T-helper 9 cell (primary cell): ENCODE data around the gene PSTPIP1.

Experiments
- DNase-seq: peaks from one replicate; pipeline ENCODE4 v3.0.0-alpha.2; 2020

Gene PSTPIP1

DNA sequence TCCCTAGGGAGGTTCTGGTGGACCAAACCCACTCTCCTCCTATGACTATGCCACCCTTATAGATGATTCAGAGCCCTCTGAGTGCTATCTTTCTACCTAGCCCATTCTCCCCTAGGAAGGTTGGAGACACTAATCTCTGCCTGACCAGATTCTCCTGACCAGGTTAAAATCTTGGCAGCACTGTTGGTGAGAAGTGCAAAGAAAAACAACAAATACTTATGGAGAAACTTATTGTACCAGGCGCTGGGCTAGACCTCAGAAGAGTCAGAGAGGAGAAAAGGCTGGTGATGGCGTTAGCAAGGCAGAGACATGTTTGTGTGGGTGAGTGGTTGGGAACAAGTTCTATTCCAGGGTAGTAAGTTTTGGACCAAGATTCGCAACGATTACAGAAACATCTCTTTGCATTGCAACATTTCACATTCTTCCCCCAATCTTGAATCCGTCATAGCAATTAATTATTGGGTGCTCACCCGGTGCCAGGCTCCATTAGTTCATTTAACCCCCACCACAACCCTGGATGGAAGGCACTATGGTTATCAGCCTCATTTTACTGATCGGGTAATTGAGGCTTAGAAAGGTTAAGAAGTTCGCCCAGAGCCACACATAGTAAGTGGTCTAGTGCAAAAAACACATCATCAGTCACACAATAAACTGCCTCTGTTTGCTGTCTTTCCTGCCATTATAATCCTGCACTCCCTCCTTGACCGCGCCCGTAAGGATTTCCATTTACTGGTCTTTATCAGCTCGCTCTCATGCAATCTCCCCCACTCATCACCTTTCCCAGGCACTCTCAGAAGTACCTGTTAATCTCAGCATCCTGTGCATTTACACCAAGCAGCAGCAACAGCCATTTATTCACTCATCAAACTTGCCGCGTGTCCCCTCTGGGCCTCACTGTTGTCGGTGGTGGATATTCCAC, 76.6 kb downstream of the PSTPIP1 start:
- no peak for DNase-seq

DNA sequence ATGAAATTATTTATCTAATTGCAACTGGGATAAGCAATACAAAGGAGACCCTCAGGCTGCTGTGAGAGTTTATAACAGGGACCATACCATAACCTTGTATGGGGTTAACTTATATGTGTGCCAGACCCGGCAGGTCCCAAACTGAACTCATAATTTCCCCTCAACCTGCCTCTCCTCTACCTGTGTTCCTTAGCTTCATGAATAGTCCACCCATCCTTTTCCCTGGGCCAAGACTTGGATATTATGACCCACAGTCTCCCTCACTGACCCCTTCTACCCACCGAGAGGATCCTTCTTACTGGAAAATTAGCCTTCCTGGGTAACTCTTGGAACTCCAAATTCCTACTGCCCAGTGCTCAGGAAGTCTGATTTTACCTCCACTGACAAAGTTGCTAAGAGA, 79.4 kb downstream of the PSTPIP1 start:
- DNase-seq = no peak

DNA sequence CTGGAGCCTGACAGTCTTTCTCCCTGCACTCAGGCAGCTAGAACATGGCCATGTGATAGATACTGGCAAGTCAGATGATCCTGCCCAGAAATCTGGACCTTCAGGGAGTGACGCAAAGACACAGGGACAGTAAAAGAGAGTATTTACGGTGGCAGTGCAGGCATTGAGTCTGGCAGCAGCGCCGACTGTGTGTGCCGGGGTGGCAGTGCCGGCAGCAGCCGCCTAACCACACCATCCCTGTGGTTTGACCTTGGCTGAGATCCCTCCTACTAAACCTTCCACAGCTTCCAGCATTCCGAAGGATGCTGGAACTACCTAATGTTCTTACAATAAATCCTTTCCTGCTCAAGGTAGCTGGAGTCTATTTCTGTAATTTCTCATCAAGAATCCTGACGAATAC, 80.6 kb downstream of the PSTPIP1 start:
- DNase-seq = no peak

DNA sequence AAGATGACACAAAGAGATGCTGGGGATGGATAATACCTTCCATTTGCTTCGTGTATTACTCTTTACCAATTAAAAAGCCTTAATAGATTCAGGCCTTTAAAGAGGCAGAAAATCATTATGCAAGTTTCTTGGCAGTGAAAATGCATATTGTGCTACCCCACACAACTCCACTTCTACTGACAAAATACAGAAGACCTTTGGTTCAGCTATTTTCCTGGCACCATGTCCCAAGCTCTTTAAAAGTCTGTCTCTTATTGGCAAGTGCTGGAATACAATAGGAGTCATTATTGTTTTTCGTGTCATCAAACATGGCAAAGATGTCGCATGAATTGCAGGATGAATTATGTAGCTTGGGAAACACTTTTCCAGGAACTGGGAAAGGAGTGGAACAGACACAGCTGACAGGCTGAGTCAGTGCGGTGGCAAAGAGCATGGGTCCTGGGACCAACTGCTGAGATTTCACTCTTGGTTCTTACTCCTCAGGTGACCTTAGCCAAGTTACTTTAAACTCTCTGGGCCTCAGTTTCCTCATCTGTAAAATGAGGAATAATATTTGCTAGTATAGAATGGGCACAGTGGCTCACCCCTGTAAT, 81.5 kb downstream of the PSTPIP1 start:
- DNase-seq = no peak

DNA sequence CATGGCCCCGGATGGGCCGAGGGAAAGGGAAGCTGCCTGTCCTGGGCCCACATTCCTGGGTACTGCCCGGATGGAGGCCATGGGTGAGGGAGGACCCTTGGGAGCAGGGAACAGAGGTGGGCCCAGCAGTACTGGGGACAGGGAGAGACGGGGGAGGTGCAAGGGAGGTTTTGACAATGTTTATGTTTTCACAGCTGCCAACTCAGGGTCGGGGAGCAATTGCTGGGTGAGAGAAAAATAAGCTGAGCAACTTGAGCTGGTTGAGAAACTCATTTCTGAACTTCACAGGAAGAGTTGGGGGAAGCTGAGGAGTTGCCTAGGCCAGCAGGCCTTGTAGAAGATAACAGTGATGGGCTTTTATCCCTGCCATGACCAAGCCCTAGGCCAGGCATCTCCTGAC, 87.0 kb downstream of the PSTPIP1 start:
- no peak for DNase-seq

DNA sequence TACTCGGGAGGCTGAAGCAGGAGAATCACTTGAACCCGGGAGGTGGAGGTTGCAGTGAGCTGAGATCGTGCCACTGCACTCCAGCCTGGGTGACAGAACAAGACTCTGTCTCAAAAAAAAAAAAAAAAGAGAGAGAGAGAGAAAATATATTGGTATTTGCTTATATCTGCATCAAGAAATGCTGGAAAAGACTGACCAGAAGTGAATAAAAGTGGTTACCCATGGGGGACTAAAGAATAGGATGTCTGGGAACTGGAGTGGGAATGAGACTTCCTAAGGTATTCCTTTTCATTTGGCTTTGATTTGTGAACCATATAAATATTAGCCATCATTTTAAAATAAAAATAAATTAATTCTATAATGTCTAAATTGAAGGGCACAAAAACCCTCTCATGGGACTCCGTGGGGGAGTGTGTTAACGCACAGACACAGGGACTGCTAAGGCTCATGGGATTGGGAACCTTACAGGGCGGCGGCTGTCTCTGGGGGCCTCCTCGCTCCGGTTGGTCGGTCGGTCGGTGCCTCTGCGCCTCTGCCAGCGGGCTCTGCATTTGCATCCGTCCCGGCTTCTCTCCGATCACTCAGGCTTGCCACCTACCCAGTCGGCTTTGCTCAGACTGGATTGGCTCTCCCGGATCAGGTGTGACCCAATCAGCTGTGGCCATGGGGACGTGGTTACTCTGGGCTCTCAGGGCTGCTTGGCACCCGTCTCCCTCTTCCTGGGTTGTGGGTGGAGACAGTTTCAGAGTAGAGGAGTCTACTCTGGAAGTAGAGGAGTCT, 88.6 kb downstream of the PSTPIP1 start:
- DNase-seq = peak; percentile 35

DNA sequence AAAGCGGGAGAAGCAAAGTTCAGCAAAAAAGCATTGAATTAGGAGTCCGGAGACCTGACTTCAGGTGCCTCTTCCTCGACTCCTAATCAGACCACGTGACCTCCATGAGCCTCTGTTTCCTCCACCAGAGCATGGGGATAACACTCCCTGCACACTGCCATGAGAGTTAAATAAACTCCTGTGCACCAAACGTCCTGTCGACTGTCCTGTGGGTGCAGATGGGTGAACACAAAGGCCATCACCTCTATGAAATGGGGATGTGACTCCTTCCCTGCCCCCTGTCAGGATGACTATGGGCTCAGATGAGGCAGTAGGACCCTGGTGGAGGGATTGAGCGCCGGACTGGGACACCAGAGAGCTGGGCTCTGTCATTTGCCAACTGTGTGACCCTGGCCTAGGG, 89.5 kb downstream of the PSTPIP1 start:
- no peak for DNase-seq

DNA sequence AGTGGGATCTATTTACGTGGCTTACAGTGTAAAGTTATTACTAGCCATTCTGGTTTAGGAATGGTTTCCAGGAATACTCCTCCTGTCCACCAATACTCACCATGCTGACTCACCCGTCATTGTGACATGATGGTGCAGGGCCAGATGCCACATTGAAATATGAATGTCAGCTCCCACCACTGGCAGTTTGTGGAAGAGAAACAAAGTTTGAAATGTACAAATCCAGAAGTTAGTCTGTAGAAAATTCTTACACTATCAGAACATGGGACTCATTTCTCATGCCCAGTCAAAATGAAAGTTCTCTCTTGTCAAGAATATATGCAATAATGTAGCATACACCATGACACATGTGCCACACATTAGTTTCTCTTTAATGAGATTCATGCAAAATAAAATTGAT, 90.4 kb downstream of the PSTPIP1 start:
- no peak for DNase-seq
